GM18951 (cell line): Measurements from ENCODE around the gene FAM9C.
A peak's percentile ranks its signal among the peaks of the same experiment; 100 is the strongest.
"Not testable (repeated sequence)": the region's sequence is repeated elsewhere in the genome, so short reads cannot be mapped to it uniquely, and the experiment has no call there.

ENCODE experiments used
- POLR2A ChIP-seq: IDR thresholded peaks from 4 replicates; pipeline ENCODE4 v1.6.1; 2011; ENCODE audit warnings: mild to moderate bottlenecking; ENCODE audit not compliant: insufficient read length, insufficient read depth; ENCODE audit errors: extremely low read depth
- in situ Hi-C: fragments of 300-500 bp; cut with MboI; formaldehyde crosslinking; loops from one replicate; pipeline ENCODE4 v1.12.0; 2022; ENCODE audit warnings: low sequenced_read_pairs, mixed read lengths, inconsistent platforms; ENCODE audit not compliant: unreplicated experiment

The FAM9C gene

GRCh38 chrX:13044441-13044840, at the start of gene FAM9C:
Gene FAM9C, minus strand, starts transcription at chrX:13044620. Its CDS starts 831 bp downstream, at chrX:13043789.
- TF ChIP-seq POLR2A: no peak
- in situ Hi-C loops: no loop called here

- TF ChIP-seq POLR2A: no peak
- in situ Hi-C loops: loop anchor here (5.0 to 10.0 kb wide), 2 partner anchors 161 to 384 kb away; no protein-coding TSS in a partner anchor
These were observed 49.2 kb upstream of the FAM9C start for GRCh38 chrX:13093529-13094140.

GRCh38 chrX:13092455-13092941, 48.1 kb upstream of the FAM9C start:
- TF ChIP-seq POLR2A: peak; percentile 62
- in situ Hi-C loops: loop anchor here (5.0 to 10.0 kb wide), 2 partner anchors 162 to 385 kb away; no protein-coding TSS in a partner anchor

- in situ Hi-C loops: loop anchor here (5.0 to 10.0 kb wide), 2 partner anchors 164 to 386 kb away; no protein-coding TSS in a partner anchor
- TF ChIP-seq POLR2A: peak; percentile 39
These were observed 46.8 kb upstream of the FAM9C start for GRCh38 chrX:13091111-13091765.

- in situ Hi-C loops: loop anchor here (5.0 to 10.0 kb wide), 2 partner anchors 164 to 387 kb away; no protein-coding TSS in a partner anchor
- TF ChIP-seq POLR2A: no peak
These were observed 46.1 kb upstream of the FAM9C start for GRCh38 chrX:13090339-13091110.

- in situ Hi-C loops: loop anchor here (5.0 to 10.0 kb wide), 2 partner anchors 165 to 387 kb away; no protein-coding TSS in a partner anchor
- TF ChIP-seq POLR2A: no peak
These were observed 45.6 kb upstream of the FAM9C start for GRCh38 chrX:13090027-13090338.

- peak; percentile 21 for TF ChIP-seq POLR2A
- in situ Hi-C loops: loop anchor here (5.0 kb wide), 1 partner anchor 131 kb away; no protein-coding TSS in a partner anchor
These were observed 43.7 kb upstream of the FAM9C start for GRCh38 chrX:13088156-13088487.

- in situ Hi-C loops: loop anchor here (5.0 kb wide), 1 partner anchor 130 kb away; no protein-coding TSS in a partner anchor
- TF ChIP-seq POLR2A: no peak
These were observed 43.1 kb upstream of the FAM9C start for GRCh38 chrX:13087322-13088155.

- in situ Hi-C loops: loop anchor here (5.0 kb wide), 1 partner anchor 130 kb away; no protein-coding TSS in a partner anchor
These were observed 42.4 kb upstream of the FAM9C start for GRCh38 chrX:13086793-13087321.

GRCh38 chrX:13086076-13086475, 41.7 kb upstream of the FAM9C start:
- in situ Hi-C loops: loop anchor here (5.0 kb wide), 1 partner anchor 129 kb away; no protein-coding TSS in a partner anchor
- no peak for TF ChIP-seq POLR2A

- in situ Hi-C loops: loop anchor here (5.0 kb wide), 1 partner anchor 128 kb away; no protein-coding TSS in a partner anchor
- TF ChIP-seq POLR2A: peak; percentile 43
These were observed 41.1 kb upstream of the FAM9C start for GRCh38 chrX:13085526-13085925.

- TF ChIP-seq POLR2A: no peak
- in situ Hi-C loops: loop anchor here (5.0 kb wide), 1 partner anchor 127 kb away; no protein-coding TSS in a partner anchor
These were observed 40.2 kb upstream of the FAM9C start for GRCh38 chrX:13084611-13085010.

GRCh38 chrX:13083755-13084326, 39.4 kb upstream of the FAM9C start:
- in situ Hi-C loops: not testable (repeated sequence)
